Keratinocyte (primary cell): Measurements from ENCODE around the gene SPON1. TPM values are rescaled to one million over a fixed set of nuclear protein-coding genes. Genes with fewer than 3 reads are reported as not detected.

Source experiments
- DNase-seq: peaks from one replicate; pipeline ENCODE4 v3.0.0-alpha.2; 2011; ENCODE audit warnings: low read depth, missing footprints, low spot score
- FAIRE-seq: peaks from 2 replicates; lab custom pipeline; 2011; peaks lifted over from hg19 to GRCh38; lab: Jason Lieb, UNC
- H2AFZ ChIP-seq: 2 replicates; pipeline ENCODE4 v1.6.0; 2012; ENCODE audit warnings: low read length, control low read depth, inconsistent platforms; ENCODE audit not compliant: control insufficient read depth
- H3K27ac ChIP-seq: 2 replicates; pipeline ENCODE4 v1.5.1; 2011; ENCODE audit warnings: low read length; ENCODE audit not compliant: control insufficient read depth, insufficient read depth
- H3K27me3 ChIP-seq: 3 replicates; pipeline ENCODE4 v1.6.0; 2011; ENCODE audit warnings: low read length; ENCODE audit not compliant: control insufficient read depth, insufficient read depth; ENCODE audit errors: extremely low read depth
- H3K36me3 ChIP-seq, 2 experiments: 2 replicates in 1 of 2; 3 replicates in 1 of 2; pipeline ENCODE4 v1.5.1; 2011; ENCODE audit warnings: low read length in 2 of 2, mild to moderate bottlenecking in 1 of 2; ENCODE audit not compliant: control insufficient read depth in 2 of 2, insufficient read depth in 2 of 2; ENCODE audit errors: extremely low read depth in 1 of 2
- H3K4me1 ChIP-seq: 3 replicates; pipeline ENCODE4 v1.5.1; 2011; ENCODE audit warnings: low read length; ENCODE audit not compliant: control insufficient read depth, insufficient read depth; ENCODE audit errors: extremely low read depth
- H3K4me2 ChIP-seq: 3 replicates; pipeline ENCODE4 v1.6.0; 2011; ENCODE audit warnings: low read depth, low read length; ENCODE audit not compliant: control insufficient read depth, insufficient read depth; ENCODE audit errors: extremely low read depth
- H3K4me3 ChIP-seq, 3 experiments: fragments of 200-600 bp in 1 of 3; sonication (generic) in 1 of 3; 2 replicates in 2 of 3; 3 replicates in 1 of 3; pipeline ENCODE4 v1.5.1; 2011 to 2016; ENCODE audit warnings: low read length in 3 of 3, mild to moderate bottlenecking in 3 of 3, control low read depth in 2 of 3, inconsistent platforms in 1 of 3, low read depth in 1 of 3, mixed read lengths in 1 of 3, mixed run types in 1 of 3, moderate library complexity in 1 of 3; ENCODE audit not compliant: control insufficient read depth in 2 of 3, insufficient read depth in 2 of 3; ENCODE audit errors: extremely low read depth in 1 of 3
- H3K79me2 ChIP-seq: 2 replicates; pipeline ENCODE4 v1.6.0; 2012; ENCODE audit warnings: low read length; ENCODE audit not compliant: control insufficient read depth, insufficient read depth
- H3K9ac ChIP-seq: 3 replicates; pipeline ENCODE4 v1.6.0; 2011; ENCODE audit warnings: low read length; ENCODE audit not compliant: control insufficient read depth, insufficient read depth; ENCODE audit errors: extremely low read depth
- H3K9me1 ChIP-seq: 3 replicates; pipeline ENCODE4 v1.6.0; 2011; ENCODE audit warnings: low read length; ENCODE audit not compliant: control insufficient read depth, insufficient read depth; ENCODE audit errors: extremely low read depth
- H3K9me3 ChIP-seq: 2 replicates; pipeline ENCODE4 v1.5.1; 2012; ENCODE audit warnings: low read depth, low read length; ENCODE audit not compliant: control insufficient read depth
- H4K20me1 ChIP-seq: 3 replicates; pipeline ENCODE4 v1.6.0; 2011; ENCODE audit warnings: low read length; ENCODE audit not compliant: control insufficient read depth, insufficient read depth; ENCODE audit errors: extremely low read depth
- EZH2 ChIP-seq: IDR thresholded peaks from one replicate; pipeline ENCODE4 v1.6.1; 2012; ENCODE audit warnings: inconsistent platforms, mild to moderate bottlenecking, low read length, moderate library complexity
- dilution Hi-C: fragments of 300-500 bp; cut with MboI; formaldehyde crosslinking; loops from one replicate; pipeline ENCODE4 v1.7.0; 2020; ENCODE audit warnings: low sequenced_read_pairs; ENCODE audit not compliant: extremely low pct_ligation_motif_present
- polyA plus RNA-seq, 5 experiments: library from polyadenylated mRNA; depleted of rRNA in 3 of 5; stranded (reverse) in 3 of 5; stranded (forward) in 1 of 5; unstranded in 1 of 5; fragments of >200 nt; gene quantifications; 1 replicate in 1 of 5; 2 replicates in 3 of 5; 3 replicates in 1 of 5; pipeline versions ENCODE4 v1.2.1 to v1.2.3, GENCODE V29; 2011 to 2012; ENCODE audit warnings: missing spikeins in 2 of 5, low read depth in 1 of 5, low replicate concordance in 1 of 5
- TF ChIP-seq, protein P1 (sequence below), 3 experiments: IDR thresholded peaks in 1 of 3; conservative IDR thresholded peaks in 1 of 3; optimal IDR thresholded peaks in 1 of 3; 2 replicates in 2 of 3; 3 replicates in 1 of 3; pipeline versions ENCODE3 to v1.5.1; 2011; ENCODE audit warnings: low read length in 3 of 3, mild to moderate bottlenecking in 3 of 3, moderate library complexity in 2 of 3, control low read depth in 1 of 3, inconsistent platforms in 1 of 3; ENCODE audit not compliant: insufficient read depth in 2 of 3; ENCODE audit errors: extremely low read depth in 1 of 3

The SPON1 gene
- polyA plus RNA-seq, 1 donor (not counting 4 experiments of a cell fraction or from before 2014, with no cell fraction given) = not detected

DNA sequence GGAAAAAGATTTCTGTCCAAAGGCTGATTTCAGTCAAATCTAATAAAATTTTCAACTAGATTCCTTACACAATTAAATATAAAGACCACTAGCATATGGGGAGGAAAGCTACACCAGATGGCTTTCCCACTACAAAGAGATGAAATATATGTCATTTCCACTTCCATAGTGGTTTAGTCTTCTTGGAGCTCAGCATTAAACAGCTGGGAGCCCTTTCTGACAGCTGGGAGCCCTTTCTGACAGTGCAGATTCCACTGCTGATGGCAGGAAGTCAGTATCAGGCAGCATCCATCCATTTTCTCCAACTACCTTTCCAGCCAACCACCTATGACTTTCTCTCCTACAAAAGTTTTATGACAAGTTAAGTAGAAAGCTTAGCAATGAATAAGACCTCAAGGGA, 218.6 kb downstream of the SPON1 start:
- H4K20me1 ChIP-seq = no peaks in the 10 kb centered on the region
- no peaks in the 10 kb centered on the region for H3K4me1 ChIP-seq
- no peak overlapping the region for H3K4me3 ChIP-seq
- FAIRE-seq (no peak), DNase-seq (no peak)
- H3K4me2 ChIP-seq = no peak overlapping the region
- H3K79me2 ChIP-seq = no peaks in the 10 kb centered on the region
- H3K9ac ChIP-seq = no peak overlapping the region
- peaks cover 24% of the 10 kb centered on the region for H3K27me3 ChIP-seq
- no peaks in the 10 kb centered on the region for H3K9me1 ChIP-seq
- TF ChIP-seq, protein P1, sequence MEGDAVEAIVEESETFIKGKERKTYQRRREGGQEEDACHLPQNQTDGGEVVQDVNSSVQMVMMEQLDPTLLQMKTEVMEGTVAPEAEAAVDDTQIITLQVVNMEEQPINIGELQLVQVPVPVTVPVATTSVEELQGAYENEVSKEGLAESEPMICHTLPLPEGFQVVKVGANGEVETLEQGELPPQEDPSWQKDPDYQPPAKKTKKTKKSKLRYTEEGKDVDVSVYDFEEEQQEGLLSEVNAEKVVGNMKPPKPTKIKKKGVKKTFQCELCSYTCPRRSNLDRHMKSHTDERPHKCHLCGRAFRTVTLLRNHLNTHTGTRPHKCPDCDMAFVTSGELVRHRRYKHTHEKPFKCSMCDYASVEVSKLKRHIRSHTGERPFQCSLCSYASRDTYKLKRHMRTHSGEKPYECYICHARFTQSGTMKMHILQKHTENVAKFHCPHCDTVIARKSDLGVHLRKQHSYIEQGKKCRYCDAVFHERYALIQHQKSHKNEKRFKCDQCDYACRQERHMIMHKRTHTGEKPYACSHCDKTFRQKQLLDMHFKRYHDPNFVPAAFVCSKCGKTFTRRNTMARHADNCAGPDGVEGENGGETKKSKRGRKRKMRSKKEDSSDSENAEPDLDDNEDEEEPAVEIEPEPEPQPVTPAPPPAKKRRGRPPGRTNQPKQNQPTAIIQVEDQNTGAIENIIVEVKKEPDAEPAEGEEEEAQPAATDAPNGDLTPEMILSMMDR (optimal IDR thresholded peaks at IDR 0.05 in 1 of 3, IDR thresholded peaks at IDR 0.05 in 1 of 3, conservative IDR thresholded peaks at IDR 0.05 in 1 of 3; ENCODE audit: extremely low read depth in 1 of 3, insufficient read depth in 2 of 3, low read length in 3 of 3) = no peak
- no peak for TF ChIP-seq EZH2
- dilution Hi-C loops = no loop called here
- no peak overlapping the region for H2AFZ ChIP-seq
- H3K36me3 ChIP-seq = no peaks in the 10 kb centered on the region
- no peaks in the 10 kb centered on the region for H3K9me3 ChIP-seq
- H3K27ac ChIP-seq = no peak overlapping the region

DNA sequence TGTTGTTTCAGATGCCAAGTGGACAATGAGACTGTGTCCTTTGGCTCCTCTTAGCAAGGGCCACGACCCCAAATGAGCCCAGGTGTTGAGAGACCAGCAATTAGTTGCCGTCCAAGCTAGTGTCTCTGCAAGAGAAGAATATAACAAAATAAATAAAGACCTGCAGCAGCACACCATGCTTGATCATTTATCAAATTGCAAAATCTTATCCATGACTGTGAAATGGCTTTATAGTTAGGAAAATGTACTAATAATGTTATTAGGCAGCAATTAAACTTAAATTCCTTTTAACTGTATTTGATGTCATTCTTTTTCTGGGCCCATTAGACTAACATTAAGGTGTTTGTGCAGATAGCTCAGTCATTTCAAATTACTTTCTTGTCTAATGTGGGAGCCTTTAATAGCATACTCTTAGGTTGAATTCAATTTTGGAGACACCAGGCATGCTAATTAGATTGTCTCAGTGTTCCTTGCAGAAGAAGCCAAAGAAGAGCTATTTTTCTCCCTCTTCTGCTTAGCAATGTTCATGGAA, 220.4 kb downstream of the SPON1 start:
- Histone ChIP-seq H3K9me3 (no peaks in the 10 kb centered on the region), H3K79me2 (no peaks in the 10 kb centered on the region), H4K20me1 (no peaks in the 10 kb centered on the region), H3K9ac (no peak overlapping the region), H2AFZ (no peak overlapping the region), H3K36me3 (no peaks in the 10 kb centered on the region), H3K27ac (no peak overlapping the region), H3K9me1 (no peaks in the 10 kb centered on the region), H3K27me3 (peaks cover 28% of the 10 kb centered on the region), H3K4me2 (no peak overlapping the region), H3K4me1 (no peaks in the 10 kb centered on the region), H3K4me3 (no peak overlapping the region)
- no peak for TF ChIP-seq EZH2
- TF ChIP-seq, protein P1 (optimal IDR thresholded peaks at IDR 0.05 in 1 of 3, IDR thresholded peaks at IDR 0.05 in 1 of 3, conservative IDR thresholded peaks at IDR 0.05 in 1 of 3; ENCODE audit: extremely low read depth in 1 of 3, insufficient read depth in 2 of 3, low read length in 3 of 3) = no peak
- FAIRE-seq (no peak), DNase-seq (no peak)
- dilution Hi-C loops = no loop called here
